Heart left ventricle (tissue), 16 donors: Measurements from ENCODE around the gene KANK4. TPM values are rescaled to one million over a fixed set of nuclear protein-coding genes. Genes with fewer than 3 reads are reported as not detected.

Experiments
- ATAC-seq, 4 donors: fragments of 200-7000 bp; cut with Tn5 transposase; one replicate each; pipeline ENCODE4 v1.9.1; 2020 to 2022; ENCODE audit warnings: moderate library complexity in 4 of 4, mild to moderate bottlenecking in 3 of 4, moderate number of reproducible peaks in 1 of 4
- DNase-seq, 5 donors: peaks; one replicate each; pipeline ENCODE4 v3.0.0-alpha.2; 2020
- H3K27ac ChIP-seq, 12 donors: fragments of 200-600 bp; sonication (generic) in 4 of 12; one replicate each; pipeline versions ENCODE4 v1.5.0 to v1.8.0; 2016 to 2022; ENCODE audit warnings: mild to moderate bottlenecking in 2 of 12
- H3K27me3 ChIP-seq, 9 donors: fragments of 200-600 bp; sonication (generic) in 2 of 9; one replicate each; pipeline versions ENCODE4 v1.5.1 to v1.8.0; 2016 to 2022; ENCODE audit warnings: mild to moderate bottlenecking in 3 of 9
- H3K36me3 ChIP-seq, 9 donors: fragments of 200-600 bp; sonication (generic) in 2 of 9; one replicate each; pipeline versions ENCODE4 v1.5.0 to v1.8.0; 2018 to 2022; ENCODE audit warnings: mild to moderate bottlenecking in 2 of 9
- H3K4me1 ChIP-seq, 12 donors: fragments of 200-600 bp; sonication (generic) in 4 of 12; one replicate each; pipeline versions ENCODE4 v1.5.0 to v1.8.0; 2016 to 2022; ENCODE audit warnings: mild to moderate bottlenecking in 3 of 12
- H3K4me3 ChIP-seq, 12 donors: fragments of 200-600 bp; sonication (generic) in 4 of 12; one replicate each; pipeline versions ENCODE4 v1.5.0 to v1.8.0; 2017 to 2022; ENCODE audit warnings: mild to moderate bottlenecking in 9 of 12, moderate library complexity in 4 of 12
- H3K9me3 ChIP-seq, 12 donors: fragments of 200-600 bp; sonication (generic) in 4 of 12; one replicate each; pipeline versions ENCODE4 v1.5.0 to v1.8.0; 2016 to 2022; ENCODE audit warnings: mild to moderate bottlenecking in 1 of 12
- CTCF ChIP-seq, 12 donors: fragments of 200-600 bp; sonication (generic) in 4 of 12; IDR thresholded peaks; one replicate each; pipeline versions ENCODE4 v1.5.0 to v1.8.0; 2018 to 2022; ENCODE audit warnings: antibody characterized with exemption in 12 of 12, mild to moderate bottlenecking in 5 of 12
- POLR2A ChIP-seq, 2 donors: fragments of 450-650 bp; IDR thresholded peaks; one replicate each; pipeline ENCODE4 v1.6.1; 2017; ENCODE audit warnings: antibody characterized with exemption in 2 of 2, mild to moderate bottlenecking in 2 of 2, moderate library complexity in 2 of 2
- WGBS, 4 donors: extraction: QIAGEN DNeasy Blood & Tissue Kit in 2 of 4; methylation state at CpG; one replicate each; pipeline versions ENCODE4 v1.1.5 to v1.1.7; 2013 to 2018; 5-methylcytosine and 5-hydroxymethylcytosine counted together
- intact Hi-C, 10 donors: fragments of 100-400 bp; cut with DNase I; formaldehyde crosslinking; loops; one replicate each; pipeline versions ENCODE4 v1.11.1 to v1.14.2; 2022
- polyA plus RNA-seq, 2 donors: library from polyadenylated mRNA; stranded (reverse); fragments of 200-250 nt; gene quantifications; one replicate each; pipeline ENCODE4 v1.2.3, GENCODE V29; 2013
- total RNA-seq, 9 donors: library from RNA; depleted of rRNA in 2 of 9; stranded (reverse); fragments of >200 nt in 2 of 9; fragmentation: NEBNext Ultra II Directional in 3 of 9; extraction: Animal tissue kit (Norgen Biotek cat#: 25700) in 3 of 9; gene quantifications; one replicate each; pipeline versions ENCODE4 v1.1.0 to v1.2.4, GENCODE V29; 2016 to 2023
- donor health status: ischemic (EF 13 %, LVEDD 7.1; RV severe dilation, severe dysfunction).
- donor health status: healthy with polysubstance abuse.
- donor health status: DM: no; HTN: yes; CAD: no.
- donor health status: DM: no; HTN: no; CAD: no.
- donor health status: ischemic (EF 25% LVEDD 6.9; RV normal size, moderate dysfunction).
- donor health status: ischemic (EF 25% LVEDD 5.7; RV mildly dilated, moderate dysfunction).
- donor health status: healthy.
- donor health status: DM: yes; HTN: yes; CAD: no.
- donor health status: ischemic (EF 35%, LVEDD 5.7; RV mildly dilated, moderate dysfunction).
- donor health status: nonischemic (EF 11% LVEDD 7.7; RV severe dilation, severe dysfunction).
- donor health status: DM: yes; HTN: yes; CAD: no.
- donor health status: PGD.
- donor health status: ischemic (EF 29% LVEDD 5.4; RV normal size, mild dysfunction).
- donor health status: nonischemic (EF 23%, LVEDD 6.1; RV moderate dilation, normal function).

Gene KANK4
- total and polyA plus RNA-seq, 11 donors = 0.05 to 4.3 (median 0.15) TPM; not detected in 1

- DNase-seq (no peak), ATAC-seq (no peak)
- Histone ChIP-seq H3K4me3 (no peak overlapping the region), H3K36me3 (no peaks in the 10 kb centered on the region), H3K4me1 (peaks cover 0 to 5% (median 0%) of the 10 kb centered on the region in 12 donors), H3K27ac (no peak overlapping the region), H3K27me3 (no peaks in the 10 kb centered on the region), H3K9me3 (no peaks in the 10 kb centered on the region)
- 97 to 99% (median 98%) methylated on average over 1 of the region's 1 CpG for WGBS, 4 donors
- TF ChIP-seq CTCF (IDR thresholded peaks at IDR 0.05) (no peak), POLR2A (IDR thresholded peaks at IDR 0.05) (no peak)
- intact Hi-C loops = no loop called here
These were observed 49.8 kb downstream of the KANK4 start for GRCh38 chr1:62269439-62269838.

- TF ChIP-seq CTCF (IDR thresholded peaks at IDR 0.05) = no peak
- no peak for TF ChIP-seq POLR2A (IDR thresholded peaks at IDR 0.05)
- 70 to 89% (median 84%) methylated on average over 5 to 8 of the region's 8 CpGs for WGBS, 4 donors
- Histone ChIP-seq H3K4me1 (peaks cover 0 to 5% (median 0%) of the 10 kb centered on the region in 12 donors), H3K27me3 (no peaks in the 10 kb centered on the region), H3K9me3 (no peaks in the 10 kb centered on the region), H3K4me3 (no peak overlapping the region), H3K36me3 (no peaks in the 10 kb centered on the region), H3K27ac (no peak overlapping the region)
- intact Hi-C loops = no loop called here
- no peak for ATAC-seq
- DNase-seq = no peak
These were observed 50.9 kb downstream of the KANK4 start for GRCh38 chr1:62268315-62268714.

- DNase-seq (no peak), ATAC-seq (peak in 1 of 4 donors; percentile 18)
- 76 to 92% (median 89%) methylated on average over 9 of the region's 9 CpGs for WGBS, 4 donors
- Histone ChIP-seq H3K27me3 (peaks cover 0 to 13% (median 0%) of the 10 kb centered on the region in 9 donors), H3K9me3 (no peaks in the 10 kb centered on the region), H3K4me1 (no peaks in the 10 kb centered on the region), H3K36me3 (no peaks in the 10 kb centered on the region), H3K27ac (no peak overlapping the region), H3K4me3 (no peak overlapping the region)
- no peak for TF ChIP-seq CTCF (IDR thresholded peaks at IDR 0.05)
- no peak for TF ChIP-seq POLR2A (IDR thresholded peaks at IDR 0.05)
- intact Hi-C loops = no loop called here
These were observed 53.0 kb downstream of the KANK4 start for GRCh38 chr1:62265956-62266935.

- Histone ChIP-seq H3K27ac (no peak overlapping the region), H3K4me1 (no peaks in the 10 kb centered on the region), H3K27me3 (peaks cover 0 to 15% (median 0%) of the 10 kb centered on the region in 9 donors), H3K36me3 (no peaks in the 10 kb centered on the region), H3K4me3 (no peak overlapping the region), H3K9me3 (no peaks in the 10 kb centered on the region)
- intact Hi-C loops = no loop called here
- TF ChIP-seq POLR2A (IDR thresholded peaks at IDR 0.05) = no peak
- no peak for DNase-seq
- ATAC-seq = no peak
- WGBS, 4 donors = 83 to 93% (median 87%) methylated on average over 13 of the region's 13 CpGs
These were observed 55.4 kb downstream of the KANK4 start for GRCh38 chr1:62263814-62264353.
